ENCODE results near the gene C16orf90.
"Not testable (repeated sequence)": the region's sequence is repeated elsewhere in the genome, so short reads cannot be mapped to it uniquely, and the experiment has no call there.

C16orf90 gene

DNA sequence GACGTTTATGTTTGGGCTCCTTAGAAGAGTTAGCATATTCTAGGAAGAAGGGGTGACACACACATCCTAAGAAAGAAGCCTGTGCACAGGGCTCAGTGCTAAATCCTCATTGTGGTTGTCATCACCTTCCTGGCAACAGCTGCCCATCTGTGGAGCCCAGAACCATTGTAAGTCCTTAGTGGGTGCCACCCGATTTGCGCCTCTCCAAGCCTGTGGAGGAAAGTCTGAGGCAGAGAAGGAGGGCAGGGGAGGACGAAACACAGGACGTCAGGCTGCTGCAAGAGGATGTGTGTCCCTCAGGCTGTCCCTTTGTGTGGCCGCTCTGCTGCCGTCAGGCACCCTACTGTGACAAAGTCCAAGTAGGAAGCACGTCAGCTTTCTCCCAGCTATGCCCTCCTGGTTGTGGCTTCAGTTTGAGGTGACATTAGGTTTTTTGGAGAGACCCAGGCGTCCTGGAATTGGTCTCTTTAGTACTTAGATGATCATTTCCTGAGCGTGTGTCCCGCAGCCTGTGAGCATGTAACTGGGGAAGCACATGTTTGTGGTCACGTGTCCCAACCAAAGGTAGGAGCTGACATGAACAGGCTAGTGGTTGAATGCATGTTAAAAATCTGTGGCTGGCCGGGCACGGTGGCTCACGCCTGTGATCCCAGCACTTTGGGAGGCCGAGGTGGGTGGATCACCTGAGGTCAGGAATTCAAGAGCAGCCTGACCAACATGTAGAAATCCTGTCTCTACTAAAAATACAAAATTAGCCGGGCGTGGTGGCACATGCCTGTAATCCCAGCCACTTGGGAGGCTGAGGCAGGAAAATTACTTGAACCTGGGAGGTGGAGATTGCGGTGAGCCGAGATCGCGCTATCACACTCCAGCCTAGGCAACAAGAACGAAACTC is 16.2 kb upstream of the C16orf90 start:
- DNase-seq, result no peak

GRCh38 chr16:3510416-3510815 is 15.1 kb upstream of the C16orf90 start:
- no peak for DNase-seq

- DNase-seq, result peak; percentile 68 to 74
Measured at GRCh38 chr16:3509470-3509928, 14.2 kb upstream of the C16orf90 start.

DNA sequence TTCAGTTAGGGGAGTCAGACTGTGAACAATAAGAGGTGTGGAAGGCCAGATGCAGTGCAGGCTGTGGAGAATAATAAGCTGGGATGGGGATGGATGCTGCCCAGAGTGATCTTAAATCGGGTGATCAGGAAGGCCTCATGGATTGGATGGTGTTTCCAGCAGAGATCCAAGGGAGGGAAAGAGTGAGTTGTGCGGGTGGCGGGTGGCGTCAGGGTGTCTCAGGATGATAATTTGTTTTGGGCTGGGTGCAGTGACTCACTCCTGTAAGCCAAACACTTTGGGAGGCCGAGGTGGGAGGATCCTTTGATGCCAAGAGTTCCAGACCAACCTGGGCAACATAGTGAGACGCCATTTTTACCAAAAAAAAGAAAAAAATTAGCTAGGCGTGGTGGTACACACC is 13.4 kb upstream of the C16orf90 start:
- no peak for DNase-seq

- peak; percentile 68 to 69 for DNase-seq
Measured at GRCh38 chr16:3503523-3503922, 8.2 kb upstream of the C16orf90 start.

- no peak for DNase-seq
Measured at GRCh38 chr16:3501783-3502400, 6.6 kb upstream of the C16orf90 start.

DNA sequence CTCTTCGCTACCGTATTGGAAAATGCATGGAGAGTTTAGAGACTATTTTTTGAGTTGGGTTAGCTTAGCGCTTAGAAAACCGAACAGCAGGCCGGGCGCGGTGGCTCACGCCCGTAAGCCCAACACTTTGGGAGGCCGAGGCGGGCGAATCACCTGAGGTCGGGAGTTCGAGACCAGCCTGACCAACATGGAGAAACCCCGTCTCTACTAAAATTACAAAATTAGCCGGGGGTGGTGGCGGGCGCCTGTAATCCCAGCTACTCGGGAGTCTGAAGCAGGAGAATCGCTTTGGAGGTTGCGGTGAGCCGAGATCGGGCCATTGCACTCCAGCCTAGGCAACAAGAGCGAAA is 6.1 kb upstream of the C16orf90 start:
- DNase-seq, result not testable (repeated sequence)

GRCh38 chr16:3498988-3499387 is 3.7 kb upstream of the C16orf90 start:
- DNase-seq, result no peak

- DNase-seq, result no peak
Measured at GRCh38 chr16:3497771-3498170, 2.5 kb upstream of the C16orf90 start.

- DNase-seq, result no peak
Measured at GRCh38 chr16:3496386-3496785, 1.1 kb upstream of the C16orf90 start.

- DNase-seq, result no peak
Measured at GRCh38 chr16:3494386-3494973, 809 bp downstream of the C16orf90 start.

- DNase-seq, result no peak
Measured at GRCh38 chr16:3492356-3492755, 2.9 kb downstream of the C16orf90 start.

GRCh38 chr16:3490911-3491629 is 4.2 kb downstream of the C16orf90 start:
- no peak for DNase-seq

DNA sequence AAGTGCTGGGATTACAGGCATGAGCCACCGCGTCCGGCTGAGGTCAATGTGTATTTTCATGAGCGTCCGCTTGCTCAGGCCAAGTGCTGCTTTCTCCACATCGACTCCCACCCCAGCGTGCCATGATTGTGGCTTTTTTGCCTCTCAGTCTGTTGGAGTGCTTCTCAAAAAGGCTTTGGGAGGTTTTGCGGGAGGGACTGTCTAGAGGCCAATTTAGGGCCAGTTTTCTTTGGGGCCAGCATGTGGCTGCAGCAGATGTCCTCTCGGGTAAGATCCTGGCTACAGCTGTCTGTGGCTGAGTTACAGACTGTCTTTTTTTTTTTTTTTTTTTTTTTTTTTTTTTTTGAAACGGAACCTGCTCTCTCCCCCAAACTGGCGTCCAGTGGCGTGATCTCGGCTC is 6.5 kb downstream of the C16orf90 start:
- DNase-seq, result no peak

GRCh38 chr16:3487521-3488410 is 7.5 kb downstream of the C16orf90 start:
- DNase-seq, result no peak

DNA sequence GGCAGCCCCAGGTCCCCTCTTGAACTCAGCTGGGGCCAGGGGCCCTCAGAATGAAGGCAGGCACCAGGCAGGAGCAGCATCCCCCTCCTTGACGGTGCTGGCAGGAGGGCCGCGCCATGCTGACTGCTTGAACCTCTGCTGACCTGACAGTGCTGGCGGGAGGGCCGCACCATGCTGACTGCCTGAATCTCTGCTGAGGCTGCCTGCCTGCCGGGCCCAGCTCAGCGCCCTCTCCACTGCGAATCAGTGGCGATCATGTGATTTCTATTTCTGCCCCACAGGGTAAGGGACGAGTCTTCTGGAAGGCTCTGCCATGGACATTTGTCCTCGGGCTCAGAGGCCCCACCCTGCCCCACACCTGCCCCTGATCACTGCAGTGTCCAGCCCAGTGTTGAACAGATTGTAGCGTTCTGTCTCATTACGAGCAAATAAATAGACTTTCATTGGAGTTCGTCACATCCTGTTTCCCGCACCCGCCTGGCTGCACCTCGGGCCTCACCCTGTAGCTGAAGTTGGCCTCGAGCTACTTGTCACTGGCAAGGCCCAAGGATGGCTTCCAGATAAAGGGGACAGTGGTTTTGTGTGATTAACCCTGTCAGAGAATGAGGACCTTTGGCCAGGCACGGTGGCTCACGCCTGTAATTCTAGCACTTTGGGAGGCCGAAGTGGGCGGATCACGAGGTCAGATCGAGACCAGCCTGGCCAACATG is 8.6 kb downstream of the C16orf90 start:
- no peak for DNase-seq

DNA sequence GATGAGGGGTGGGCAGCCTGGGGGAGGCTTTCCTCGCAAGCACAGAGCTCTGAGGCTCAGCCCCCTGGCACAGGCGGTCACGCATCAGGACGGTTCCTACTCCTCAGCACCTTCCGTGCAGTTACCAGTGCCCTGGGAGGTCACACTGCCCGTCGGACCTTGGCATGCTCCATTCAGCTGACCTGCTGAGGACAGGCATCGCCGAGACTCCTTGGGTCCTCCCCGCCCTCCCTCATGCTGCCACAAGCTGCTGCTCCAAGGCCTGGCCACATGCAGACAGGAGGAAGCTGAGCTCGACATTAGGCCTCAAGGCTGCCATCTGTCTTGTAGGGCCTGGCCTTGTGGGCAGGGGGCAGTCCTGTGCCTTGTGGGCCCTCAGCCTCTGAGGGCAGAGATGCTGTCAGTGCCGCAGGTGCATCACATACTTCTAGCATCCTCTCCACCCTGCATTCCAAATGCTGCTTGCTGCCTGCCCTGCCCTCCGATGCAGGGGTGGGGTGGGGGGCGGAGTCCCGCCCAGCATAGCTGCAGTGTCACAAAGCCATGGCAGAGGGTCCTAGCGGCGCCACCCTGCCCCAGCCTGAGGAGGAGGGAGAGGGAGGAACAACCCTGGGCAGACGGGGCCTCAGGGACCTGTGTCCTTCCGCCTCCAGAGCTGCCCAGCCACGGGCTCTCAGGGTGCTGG is 9.3 kb downstream of the C16orf90 start:
- DNase-seq, result no peak

- no peak for DNase-seq
Measured at GRCh38 chr16:3485097-3485745, 10.1 kb downstream of the C16orf90 start.

DNA sequence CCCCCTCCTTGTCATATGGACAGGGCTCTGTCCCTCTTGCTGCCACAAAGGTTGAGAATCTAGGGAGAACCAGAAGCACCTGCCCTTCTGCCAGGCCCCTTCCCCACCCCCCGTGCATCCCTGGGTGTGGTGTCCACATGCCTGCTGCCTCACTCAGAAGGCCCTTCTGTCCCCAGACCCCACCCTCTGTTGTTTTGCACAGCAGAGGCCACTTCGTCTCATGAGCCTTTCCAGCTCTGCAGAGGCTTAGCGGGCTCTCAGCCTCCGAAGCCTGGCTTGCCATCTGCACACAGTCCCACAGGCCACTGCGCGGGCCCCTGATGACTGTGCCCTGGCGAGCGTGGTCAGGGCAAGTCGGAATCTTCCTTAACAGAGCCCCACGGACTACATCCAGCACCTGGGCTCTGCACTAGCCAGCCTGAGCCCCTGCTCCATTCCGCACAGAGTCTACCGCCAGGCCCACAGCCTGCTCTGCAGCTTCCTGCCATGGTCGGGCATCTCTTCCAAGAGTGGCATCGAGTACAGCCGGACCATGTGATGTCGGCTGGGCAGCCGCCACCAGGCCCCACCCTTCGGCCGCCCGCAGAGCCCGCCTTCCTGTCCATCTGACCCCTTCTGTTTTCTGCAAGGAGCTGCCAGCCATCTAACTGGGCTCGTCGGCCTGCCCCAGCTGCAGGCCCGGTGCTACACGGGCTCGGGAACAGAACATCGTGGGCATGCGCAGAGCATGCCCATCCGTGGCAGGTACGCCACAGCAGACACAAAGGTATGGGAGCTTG is 10.8 kb downstream of the C16orf90 start:
- DNase-seq, result no peak
